Uterus (tissue), 2 donors: ENCODE measurements around the gene FREM1.

Experiments
- POLR2A ChIP-seq, 2 donors: fragments of 450-650 bp; IDR thresholded peaks; one replicate each; pipeline ENCODE4 v1.6.1; 2016; ENCODE audit warnings: antibody characterized with exemption in 2 of 2, mild to moderate bottlenecking in 1 of 2, moderate library complexity in 1 of 2
- TF ChIP-seq, protein P1 (sequence below), 4 experiments: fragments of 200-600 bp in 2 of 4; fragments of 450-650 bp in 2 of 4; sonication (generic) in 2 of 4; IDR thresholded peaks; one replicate each; pipeline ENCODE4 v1.5.1; 2016 to 2019; ENCODE audit warnings: antibody characterized with exemption in 4 of 4, mild to moderate bottlenecking in 2 of 4, moderate library complexity in 1 of 4

DNA sequence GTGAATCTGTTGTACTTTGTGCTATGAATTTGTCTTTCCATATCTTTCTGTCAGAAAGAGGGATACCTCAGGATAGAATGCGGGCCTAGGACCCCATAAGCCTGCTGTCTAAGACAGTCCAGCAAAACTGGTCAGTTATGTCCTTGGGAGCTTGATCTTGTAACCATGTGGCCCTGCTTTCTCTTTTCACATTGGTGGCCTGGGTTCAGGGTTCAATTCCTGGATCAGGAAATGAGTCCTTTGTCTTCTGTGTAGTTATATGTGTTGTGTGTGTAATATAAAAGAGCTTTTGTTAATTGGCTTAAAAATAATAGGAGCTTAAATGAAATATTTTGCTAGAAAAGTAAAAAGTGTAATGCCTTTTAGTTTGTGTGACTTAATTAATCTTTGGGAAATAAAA lies 16.9 kb downstream of the FREM1 start:
- TF ChIP-seq, protein P1, sequence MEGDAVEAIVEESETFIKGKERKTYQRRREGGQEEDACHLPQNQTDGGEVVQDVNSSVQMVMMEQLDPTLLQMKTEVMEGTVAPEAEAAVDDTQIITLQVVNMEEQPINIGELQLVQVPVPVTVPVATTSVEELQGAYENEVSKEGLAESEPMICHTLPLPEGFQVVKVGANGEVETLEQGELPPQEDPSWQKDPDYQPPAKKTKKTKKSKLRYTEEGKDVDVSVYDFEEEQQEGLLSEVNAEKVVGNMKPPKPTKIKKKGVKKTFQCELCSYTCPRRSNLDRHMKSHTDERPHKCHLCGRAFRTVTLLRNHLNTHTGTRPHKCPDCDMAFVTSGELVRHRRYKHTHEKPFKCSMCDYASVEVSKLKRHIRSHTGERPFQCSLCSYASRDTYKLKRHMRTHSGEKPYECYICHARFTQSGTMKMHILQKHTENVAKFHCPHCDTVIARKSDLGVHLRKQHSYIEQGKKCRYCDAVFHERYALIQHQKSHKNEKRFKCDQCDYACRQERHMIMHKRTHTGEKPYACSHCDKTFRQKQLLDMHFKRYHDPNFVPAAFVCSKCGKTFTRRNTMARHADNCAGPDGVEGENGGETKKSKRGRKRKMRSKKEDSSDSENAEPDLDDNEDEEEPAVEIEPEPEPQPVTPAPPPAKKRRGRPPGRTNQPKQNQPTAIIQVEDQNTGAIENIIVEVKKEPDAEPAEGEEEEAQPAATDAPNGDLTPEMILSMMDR (IDR thresholded peaks at IDR 0.05) = no peak
- TF ChIP-seq POLR2A (IDR thresholded peaks at IDR 0.05) = no peak
